Tibial nerve (tissue), 4 donors: ENCODE measurements around the gene P2RX6. TPM values are rescaled to one million over a fixed set of nuclear protein-coding genes. Genes with fewer than 3 reads are reported as not detected.
"Not testable (repeated sequence)": the region's sequence is repeated elsewhere in the genome, so short reads cannot be mapped to it uniquely, and the experiment has no call there.

ENCODE experiments used
- DNase-seq, 2 donors: peaks; one replicate each; pipeline ENCODE4 v3.0.0-alpha.2; 2019; ENCODE audit warnings: low spot score in 2 of 2
- H3K27ac ChIP-seq, 4 donors: fragments of 200-600 bp; sonication (generic) in 3 of 4; one replicate each; pipeline ENCODE4 v1.5.1; 2017 to 2019; ENCODE audit warnings: mild to moderate bottlenecking in 1 of 4
- H3K27me3 ChIP-seq, 2 donors: fragments of 200-600 bp; sonication (generic) in 1 of 2; one replicate each; pipeline versions ENCODE4 v1.5.1 to v1.6.0; 2017 to 2019
- H3K36me3 ChIP-seq, 3 donors: fragments of 200-600 bp; sonication (generic); one replicate each; pipeline ENCODE4 v1.5.1; 2018 to 2019
- H3K4me1 ChIP-seq, 4 donors: fragments of 200-600 bp; sonication (generic) in 3 of 4; one replicate each; pipeline ENCODE4 v1.5.1; 2017 to 2019
- H3K4me3 ChIP-seq, 4 donors: fragments of 200-600 bp; sonication (generic) in 3 of 4; one replicate each; pipeline ENCODE4 v1.5.1; 2017 to 2019; ENCODE audit warnings: mild to moderate bottlenecking in 1 of 4, moderate library complexity in 1 of 4
- H3K9me3 ChIP-seq, 4 donors: fragments of 200-600 bp; sonication (generic) in 3 of 4; one replicate each; pipeline ENCODE4 v1.5.1; 2017 to 2019
- CTCF ChIP-seq, 5 experiments: fragments of 200-600 bp in 3 of 5; fragments of 450-650 bp in 2 of 5; sonication (generic) in 3 of 5; IDR thresholded peaks; one replicate each; pipeline ENCODE4 v1.5.1; 2016 to 2019; ENCODE audit warnings: antibody characterized with exemption in 5 of 5, mild to moderate bottlenecking in 3 of 5, moderate library complexity in 2 of 5
- EP300 ChIP-seq, 2 donors: sonication (generic); formaldehyde crosslinking; IDR thresholded peaks; one replicate each; pipeline ENCODE4 v1.6.1; 2017; ENCODE audit warnings: antibody characterized with exemption in 2 of 2, mild to moderate bottlenecking in 1 of 2
- POLR2A ChIP-seq, 2 donors: fragments of 450-650 bp; IDR thresholded peaks; one replicate each; pipeline ENCODE4 v1.6.1; 2017; ENCODE audit warnings: antibody characterized with exemption in 2 of 2, mild to moderate bottlenecking in 2 of 2, moderate library complexity in 2 of 2
- WGBS, 2 donors: methylation state at CpG; one replicate each; pipeline ENCODE4 v1.1.5; 2018; 5-methylcytosine and 5-hydroxymethylcytosine counted together
- total RNA-seq, 4 donors: library from RNA; depleted of rRNA; stranded (reverse); fragments of >200 nt; gene quantifications; one replicate each; pipeline ENCODE4 v1.1.0, GENCODE V29; 2016

P2RX6 gene
- total RNA-seq, 4 donors from 2014 or later, result 0.63 to 3.3 (median 0.78) TPM

GRCh38 chr22:21070690-21071615, 56.0 kb downstream of the P2RX6 start:
- Histone ChIP-seq H3K9me3 (no peaks in the 10 kb centered on the region), H3K36me3 (no peaks in the 10 kb centered on the region), H3K27ac (no peak overlapping the region), H3K4me1 (no peaks in the 10 kb centered on the region), H3K4me3 (no peak overlapping the region), H3K27me3 (no peaks in the 10 kb centered on the region)
- TF ChIP-seq POLR2A (IDR thresholded peaks at IDR 0.05), result no peak
- TF ChIP-seq EP300 (IDR thresholded peaks at IDR 0.05), result no peak
- no peak for TF ChIP-seq CTCF (IDR thresholded peaks at IDR 0.05)
- DNase-seq, result no peak
- WGBS, 2 donors, result 73 to 79% methylated on average over 16 to 17 of the region's 17 CpGs

- not testable (repeated sequence) for H3K4me1 ChIP-seq, H3K27me3 ChIP-seq, H3K27ac ChIP-seq, H3K9me3 ChIP-seq, H3K36me3 ChIP-seq, H3K4me3 ChIP-seq, DNase-seq
- 81 to 83% methylated on average over 8 of the region's 8 CpGs for WGBS, 2 donors
Measured at GRCh38 chr22:21071796-21072195, 56.8 kb downstream of the P2RX6 start.

- no peak for DNase-seq
- no peaks in the 10 kb centered on the region for H3K36me3 ChIP-seq
- no peak overlapping the region for H3K27ac ChIP-seq
- TF ChIP-seq CTCF (IDR thresholded peaks at IDR 0.05) (no peak), EP300 (IDR thresholded peaks at IDR 0.05) (no peak), POLR2A (IDR thresholded peaks at IDR 0.05) (no peak)
- 57 to 71% methylated on average over 3 of the region's 3 CpGs for WGBS, 2 donors
- no peaks in the 10 kb centered on the region for H3K27me3 ChIP-seq
- no peak overlapping the region for H3K4me3 ChIP-seq
- H3K9me3 ChIP-seq, result no peaks in the 10 kb centered on the region
- no peaks in the 10 kb centered on the region for H3K4me1 ChIP-seq
Measured at GRCh38 chr22:21073023-21073422, 58.1 kb downstream of the P2RX6 start.

- Histone ChIP-seq H3K27ac (no peak overlapping the region), H3K36me3 (no peaks in the 10 kb centered on the region), H3K4me1 (no peaks in the 10 kb centered on the region), H3K4me3 (no peak overlapping the region), H3K9me3 (no peaks in the 10 kb centered on the region), H3K27me3 (no peaks in the 10 kb centered on the region)
- WGBS, 2 donors, result 91 to 94% methylated on average over 5 of the region's 5 CpGs
- no peak for DNase-seq
- TF ChIP-seq POLR2A (IDR thresholded peaks at IDR 0.05), result no peak
- no peak for TF ChIP-seq EP300 (IDR thresholded peaks at IDR 0.05)
- no peak for TF ChIP-seq CTCF (IDR thresholded peaks at IDR 0.05)
Measured at GRCh38 chr22:21073482-21073881, 58.5 kb downstream of the P2RX6 start.

- WGBS, 2 donors, result 43 to 71% methylated on average over 5 to 7 of the region's 7 CpGs
- no peak overlapping the region for H3K27ac ChIP-seq
- H3K36me3 ChIP-seq, result no peaks in the 10 kb centered on the region
- DNase-seq, result no peak
- H3K9me3 ChIP-seq, result no peaks in the 10 kb centered on the region
- H3K27me3 ChIP-seq, result no peaks in the 10 kb centered on the region
- no peak overlapping the region for H3K4me3 ChIP-seq
- no peaks in the 10 kb centered on the region for H3K4me1 ChIP-seq
- TF ChIP-seq CTCF (IDR thresholded peaks at IDR 0.05) (no peak), EP300 (IDR thresholded peaks at IDR 0.05) (no peak), POLR2A (IDR thresholded peaks at IDR 0.05) (no peak)
Measured at GRCh38 chr22:21074102-21074715, 59.2 kb downstream of the P2RX6 start.
